ENCODE data around the gene MAGI2. TPM values are rescaled to one million over a fixed set of nuclear protein-coding genes. Genes with fewer than 3 reads are reported as not detected.

The MAGI2 gene
- total RNA-seq, 1 experiment from 2014 or later, result 14.3 TPM

- Mint-ChIP-seq H3K4me3 (no peak overlapping the region), H3K36me3 (ENCODE audit: insufficient read depth in 1 of 3, low read depth in 3 of 3) (no peaks in the 10 kb centered on the region; a peak in 1 of 7 replicates), H3K4me1 (peaks cover 24 to 28% of the 10 kb centered on the region in 2 experiments), H3K9me3 (no peaks in the 10 kb centered on the region), H3K27me3 (ENCODE audit: low read depth) (peaks cover 4% of the 10 kb centered on the region; the same call in 1 of the 2 replicates), H3K27ac (peak overlapping the region in 1 of 3 experiments; percentile 86; a peak in 4 of 7 replicates)
- no peaks in the 10 kb centered on the region for H3K79me1 ChIP-seq (ENCODE audit: insufficient read depth, low read depth, low read length, poor library complexity, severe bottlenecking)
- no peak overlapping the region for H3K4me2 ChIP-seq (ENCODE audit: insufficient read depth, insufficient read length, low read length)
- H3T11ph ChIP-seq (ENCODE audit: low read length), result no peak overlapping the region
- DNase-seq, result peak; percentile 71
- H3K14ac ChIP-seq (ENCODE audit: insufficient read depth, low read length), result peak overlapping the region; percentile 76; the same call in 1 of the 2 replicates
- H2BK5ac ChIP-seq (ENCODE audit: insufficient read length, low read length), result no peak overlapping the region
- no peak overlapping the region for H4K91ac ChIP-seq (ENCODE audit: insufficient read length, low read depth, low read length)
- no peak overlapping the region for H2AK5ac ChIP-seq (ENCODE audit: insufficient read length, low read length)
- H4K8ac ChIP-seq (replicated peaks; ENCODE audit: insufficient read length, low read depth, low read length), result no peak overlapping the region
- no peak overlapping the region for H3K9ac ChIP-seq (ENCODE audit: extremely low read depth, insufficient read length, low read length)
- H2BK20ac ChIP-seq (ENCODE audit: low read depth, low read length, poor library complexity, severe bottlenecking), result no peak overlapping the region
- WGBS (ENCODE audit: extremely low coverage, insufficient read length, low lambda C conversion rate), result no CpG with 5 or more reads among the region's 6 CpGs
- no peak overlapping the region for H3K27ac ChIP-seq (ENCODE audit: insufficient read length, low read depth, low read length)
- no peak overlapping the region for H2BK12ac ChIP-seq (ENCODE audit: insufficient read length, low read depth, low read length)
- H3K9me3 ChIP-seq (ENCODE audit: control insufficient read depth, low read depth, low read length), result no peaks in the 10 kb centered on the region
- no peak overlapping the region for H4K5ac ChIP-seq (ENCODE audit: insufficient read length, low read depth, low read length)
- no peaks in the 10 kb centered on the region for H3K23me2 ChIP-seq (ENCODE audit: insufficient read length, low read depth, low read length, poor library complexity, severe bottlenecking)
- H3K27me3 ChIP-seq (ENCODE audit: insufficient read depth, low read length), result no peaks in the 10 kb centered on the region
- H3K56ac ChIP-seq (ENCODE audit: insufficient read length, low read depth, low read length), result no peak overlapping the region
- no peak overlapping the region for H3K23ac ChIP-seq (ENCODE audit: insufficient read length, low read depth, low read length)
- no peak overlapping the region for H2BK120ac ChIP-seq (ENCODE audit: low read depth, low read length, poor library complexity, severe bottlenecking)
- H2AFZ ChIP-seq (ENCODE audit: low read length), result no peak overlapping the region
- TF ChIP-seq CTCF (conservative IDR thresholded peaks at IDR 0.05), result peak; percentile 73
- H3K18ac ChIP-seq (ENCODE audit: insufficient read length, low read depth, low read length), result peak overlapping the region; percentile 55
- H4K20me1 ChIP-seq (ENCODE audit: control insufficient read depth, insufficient read depth, insufficient read length), result no peaks in the 10 kb centered on the region
- no peaks in the 10 kb centered on the region for H3K79me2 ChIP-seq (ENCODE audit: insufficient read depth, low read length)
- H3K4ac ChIP-seq (ENCODE audit: low read depth, low read length), result no peak overlapping the region; the same call in 1 of the 2 replicates
- H3K4me1 ChIP-seq (ENCODE audit: insufficient read depth, low read length), result no peaks in the 10 kb centered on the region
- H2BK15ac ChIP-seq (ENCODE audit: low read depth, low read length), result no peak overlapping the region
These were observed 1463.4 kb downstream of the MAGI2 start for GRCh38 chr7:77989981-77990566.
